IPS DF 6.9 (cell line): ENCODE measurements around the gene SOWAHB.
"Not testable (repeated sequence)": the region's sequence is repeated elsewhere in the genome, so short reads cannot be mapped to it uniquely, and the experiment has no call there.

ENCODE experiments used
- DNase-seq: peaks from one replicate; pipeline ENCODE4 v3.0.0-alpha.2; 2013; ENCODE audit warnings: low read depth, low spot score
- H3K27ac ChIP-seq: one replicate; pipeline ENCODE4 v1.5.1; 2013; ENCODE audit warnings: low read length, control low read depth
- H3K27me3 ChIP-seq: 2 replicates; pipeline ENCODE4 v1.6.1; 2013; ENCODE audit warnings: mild to moderate bottlenecking, low read length; ENCODE audit not compliant: control insufficient read depth, insufficient read depth
- H3K36me3 ChIP-seq: 2 replicates; pipeline ENCODE4 v1.6.1; 2013; ENCODE audit warnings: low read length; ENCODE audit not compliant: control insufficient read depth, insufficient read depth
- H3K4me1 ChIP-seq: 2 replicates; pipeline ENCODE4 v1.6.1; 2013; ENCODE audit warnings: low read length; ENCODE audit not compliant: control insufficient read depth, insufficient read depth
- H3K4me3 ChIP-seq: 2 replicates; pipeline ENCODE4 v1.5.1; 2013; ENCODE audit warnings: mild to moderate bottlenecking, low read length
- H3K9me3 ChIP-seq: 2 replicates; pipeline ENCODE4 v1.6.1; 2013; ENCODE audit warnings: low read length, inconsistent platforms; ENCODE audit not compliant: control insufficient read depth, insufficient read depth
- WGBS: extraction: QIAGEN DNeasy Blood & Tissue Kit; methylation state at CpG from one replicate; pipeline ENCODE4 v1.1.7; 2013; ENCODE audit warnings: mixed read lengths, missing lambda C conversion rate; ENCODE audit not compliant: insufficient read length, insufficient coverage; 5-methylcytosine and 5-hydroxymethylcytosine counted together

Gene SOWAHB

GRCh38 chr4:76874176-76874575, 23.8 kb downstream of the SOWAHB start:
- no peaks in the 10 kb centered on the region for H3K36me3 ChIP-seq
- H3K27ac ChIP-seq, result no peak overlapping the region
- DNase-seq, result no peak
- no peaks in the 10 kb centered on the region for H3K4me1 ChIP-seq
- no peaks in the 10 kb centered on the region for H3K9me3 ChIP-seq
- WGBS, result no CpG with 5 or more reads among the region's 4 CpGs
- H3K27me3 ChIP-seq, result no peaks in the 10 kb centered on the region
- H3K4me3 ChIP-seq, result no peak overlapping the region

DNA sequence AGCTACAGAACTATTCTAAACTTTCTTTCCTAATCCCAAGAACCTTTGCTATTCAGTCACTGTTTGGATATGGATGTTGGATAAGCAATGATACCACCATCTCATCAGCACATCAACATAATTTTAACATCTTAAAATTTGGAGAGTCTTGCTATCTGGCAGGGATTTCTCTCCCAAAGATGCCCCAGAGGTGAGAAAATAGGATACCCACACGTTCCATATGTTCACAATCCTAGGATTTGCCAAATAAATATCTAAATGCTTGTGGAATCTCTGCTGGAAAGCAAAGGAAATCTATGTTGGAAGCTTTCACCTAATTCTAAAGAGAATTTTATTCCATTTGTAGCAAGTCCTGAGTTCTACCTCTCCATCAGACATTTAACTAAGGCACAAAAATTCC, 24.4 kb downstream of the SOWAHB start:
- no peaks in the 10 kb centered on the region for H3K36me3 ChIP-seq
- H3K4me3 ChIP-seq, result no peak overlapping the region
- peaks cover under 1% of the 10 kb centered on the region; the same call in 1 of the 2 replicates for H3K4me1 ChIP-seq
- no peak overlapping the region for H3K27ac ChIP-seq
- H3K9me3 ChIP-seq, result no peaks in the 10 kb centered on the region
- no peaks in the 10 kb centered on the region for H3K27me3 ChIP-seq
- DNase-seq, result no peak
- no CpG with 5 or more reads among the region's 1 CpG for WGBS

- no peaks in the 10 kb centered on the region for H3K27me3 ChIP-seq
- H3K4me1 ChIP-seq, result peaks cover 2% of the 10 kb centered on the region; the same call in 1 of the 2 replicates
- no peak overlapping the region for H3K4me3 ChIP-seq
These were observed 25.4 kb downstream of the SOWAHB start for GRCh38 chr4:76872556-76872955.

DNA sequence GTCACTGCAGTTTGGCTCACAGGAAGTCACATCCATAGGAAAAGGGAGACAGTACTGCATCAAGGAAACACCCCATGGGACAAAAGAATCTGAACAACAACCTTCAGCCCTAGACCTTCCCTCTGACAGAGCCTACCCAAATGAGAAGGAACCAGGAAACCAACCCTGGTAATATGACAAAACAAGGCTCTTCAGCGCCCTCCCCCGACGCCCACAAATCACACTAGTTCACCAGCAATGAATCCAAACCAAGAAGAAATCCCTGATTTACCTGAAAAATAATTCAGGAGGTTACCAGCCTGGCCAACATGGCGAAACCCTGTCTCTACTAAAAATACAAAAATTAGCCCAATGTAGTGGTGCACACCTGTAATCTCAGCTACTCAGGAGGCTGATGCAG, 29.2 kb downstream of the SOWAHB start:
- not testable (repeated sequence) for H3K36me3 ChIP-seq, H3K9me3 ChIP-seq, H3K4me3 ChIP-seq, DNase-seq, H3K27me3 ChIP-seq, H3K4me1 ChIP-seq, H3K27ac ChIP-seq
- WGBS, result no CpG with 5 or more reads among the region's 4 CpGs

More at GRCh38 chr4:76872556-76872955, 25.4 kb downstream of the SOWAHB start:
- DNase-seq, result no peak
- no peaks in the 10 kb centered on the region for H3K9me3 ChIP-seq
- H3K27ac ChIP-seq, result no peak overlapping the region
- no peaks in the 10 kb centered on the region for H3K36me3 ChIP-seq

- no peak overlapping the region for H3K27ac ChIP-seq
- no CpG with 5 or more reads among the region's 16 CpGs for WGBS
- peaks cover 2% of the 10 kb centered on the region; the same call in 1 of the 2 replicates for H3K4me1 ChIP-seq
- no peak for DNase-seq
- H3K9me3 ChIP-seq, result no peaks in the 10 kb centered on the region
- no peaks in the 10 kb centered on the region for H3K27me3 ChIP-seq
- H3K4me3 ChIP-seq, result no peak overlapping the region
- no peaks in the 10 kb centered on the region for H3K36me3 ChIP-seq
These were observed 29.9 kb downstream of the SOWAHB start for GRCh38 chr4:76867880-76868655.

DNA sequence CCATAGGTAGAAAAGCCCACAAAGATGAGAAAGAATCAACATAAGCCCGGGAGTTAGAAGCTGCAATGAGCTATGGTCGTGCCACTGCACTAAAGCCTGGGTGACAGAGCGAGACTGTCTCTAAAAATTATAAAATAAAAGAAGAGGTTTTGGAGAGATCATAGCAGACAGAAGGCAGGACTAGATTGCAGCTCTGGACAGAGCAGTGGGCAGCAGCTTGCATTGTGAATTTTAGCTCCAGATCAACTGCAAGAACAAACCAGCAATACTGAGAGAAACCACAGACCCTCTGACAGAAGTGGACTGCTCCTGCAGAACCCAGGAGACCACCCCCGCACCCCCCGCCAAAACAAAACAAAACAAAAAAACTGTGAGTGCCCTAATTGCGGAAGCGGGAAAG, 30.6 kb downstream of the SOWAHB start:
- Histone ChIP-seq H3K27ac (no peak overlapping the region), H3K9me3 (no peaks in the 10 kb centered on the region), H3K36me3 (no peaks in the 10 kb centered on the region), H3K27me3 (no peaks in the 10 kb centered on the region), H3K4me1 (peaks cover 2% of the 10 kb centered on the region; the same call in 1 of the 2 replicates), H3K4me3 (no peak overlapping the region)
- no peak for DNase-seq
- no CpG with 5 or more reads among the region's 7 CpGs for WGBS

- no peak for DNase-seq
- H3K27ac ChIP-seq, result no peak overlapping the region
- no peak overlapping the region for H3K4me3 ChIP-seq
- H3K4me1 ChIP-seq, result peaks cover 2% of the 10 kb centered on the region; the same call in 1 of the 2 replicates
- no CpG with 5 or more reads among the region's 9 CpGs for WGBS
- no peaks in the 10 kb centered on the region for H3K9me3 ChIP-seq
- no peaks in the 10 kb centered on the region for H3K36me3 ChIP-seq
- H3K27me3 ChIP-seq, result no peaks in the 10 kb centered on the region
These were observed 31.3 kb downstream of the SOWAHB start for GRCh38 chr4:76866641-76867040.

- WGBS, result no CpG with 5 or more reads among the region's 1 CpG
- DNase-seq, result no peak
- H3K27ac ChIP-seq, result no peak overlapping the region
- H3K4me3 ChIP-seq, result no peak overlapping the region
- H3K4me1 ChIP-seq, result no peaks in the 10 kb centered on the region
- H3K27me3 ChIP-seq, result no peaks in the 10 kb centered on the region
- H3K36me3 ChIP-seq, result no peaks in the 10 kb centered on the region
- H3K9me3 ChIP-seq, result no peaks in the 10 kb centered on the region
These were observed 39.6 kb downstream of the SOWAHB start for GRCh38 chr4:76858319-76858718.

GRCh38 chr4:76857074-76857409, 40.9 kb downstream of the SOWAHB start:
- Histone ChIP-seq H3K27me3 (no peaks in the 10 kb centered on the region), H3K9me3 (no peaks in the 10 kb centered on the region), H3K4me3 (no peak overlapping the region), H3K27ac (no peak overlapping the region), H3K36me3 (no peaks in the 10 kb centered on the region), H3K4me1 (no peaks in the 10 kb centered on the region)
- WGBS, result no CpG with 5 or more reads among the region's 2 CpGs
- no peak for DNase-seq

DNA sequence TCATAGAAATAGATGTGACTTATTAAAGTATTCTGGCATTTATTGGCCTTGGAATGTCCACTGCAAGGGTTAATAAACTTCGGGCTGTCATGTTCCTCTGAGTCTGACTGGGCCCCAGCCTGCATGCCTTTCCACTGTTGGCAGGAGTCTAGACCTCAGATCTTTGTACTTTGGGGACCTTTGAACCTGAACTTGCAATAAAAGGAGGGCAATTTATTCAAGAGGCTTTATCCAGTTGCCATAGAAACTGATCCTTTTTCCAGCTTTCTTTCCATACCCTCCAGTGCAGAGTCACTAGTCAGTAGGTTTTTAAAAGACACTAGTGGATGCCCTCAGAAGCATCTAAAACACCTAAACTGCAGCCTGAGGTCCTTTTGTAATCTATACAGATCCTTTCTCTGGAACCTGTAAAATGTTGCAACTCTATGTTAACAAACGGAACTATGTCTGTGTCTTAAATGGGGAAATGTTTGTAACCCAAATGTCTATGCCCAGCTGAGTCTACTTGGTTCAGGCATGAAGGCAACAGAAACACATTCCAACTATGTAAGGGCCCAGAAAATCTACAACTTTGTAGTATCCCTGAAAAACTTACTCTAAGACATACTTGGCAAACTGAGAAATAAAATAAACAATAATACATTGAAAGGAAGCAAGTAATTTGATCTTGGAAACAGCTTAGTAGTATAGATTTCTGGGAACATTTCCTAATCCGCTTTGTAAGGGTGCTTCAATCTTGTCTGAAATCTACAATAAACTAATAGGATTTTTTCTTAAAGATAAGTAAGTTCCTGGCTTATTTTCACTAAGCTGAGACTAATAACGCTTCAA, 41.5 kb downstream of the SOWAHB start:
- no peaks in the 10 kb centered on the region for H3K27me3 ChIP-seq
- H3K27ac ChIP-seq, result no peak overlapping the region
- WGBS, result no CpG with 5 or more reads among the region's 4 CpGs

More for the DNA sequence above, 41.5 kb downstream of the SOWAHB start:
- no peak overlapping the region for H3K4me3 ChIP-seq
- no peaks in the 10 kb centered on the region for H3K9me3 ChIP-seq
- no peaks in the 10 kb centered on the region for H3K4me1 ChIP-seq
- no peak for DNase-seq
- no peaks in the 10 kb centered on the region for H3K36me3 ChIP-seq
